SK-N-SH treated with all-trans-retinoic acid at 6 μM for 48 hours (cell line): ENCODE results near the gene UNC5C.

Experiments used
- GLIS3 ChIP-seq: fragments of 250-450 bp; sonication (Bioruptor Pico); IDR thresholded peaks from 2 replicates; pipeline ENCODE4 v1.5.0; 2020; ENCODE audit warnings: mild to moderate bottlenecking, moderate library complexity
- OSR1 ChIP-seq: fragments of 250-450 bp; sonication (Bioruptor Pico); IDR thresholded peaks from 2 replicates; pipeline ENCODE4 v1.8.0; 2022; ENCODE audit warnings: moderate library complexity, mild to moderate bottlenecking, inconsistent platforms
- ZFP30 ChIP-seq: fragments of 450-650 bp; formaldehyde crosslinking; IDR thresholded peaks from 2 replicates; pipeline ENCODE4 v1.5.0; 2022; ENCODE audit warnings: mild to moderate bottlenecking, moderate library complexity

- TF ChIP-seq OSR1 (CRISPR knock-in tag) (no peak), ZFP30 (CRISPR knock-in tag) (no peak), GLIS3 (CRISPR knock-in tag) (no peak)
These were observed 205.5 kb downstream of the UNC5C start for GRCh38 chr4:95343235-95343634.
